ENCODE results near the gene ITGB1BP2.
"Not testable (repeated sequence)": the region's sequence is repeated elsewhere in the genome, so short reads cannot be mapped to it uniquely, and the experiment has no call there.

Gene ITGB1BP2

GRCh38 chrX:71302461-71303213 lies 1.1 kb downstream of the ITGB1BP2 start:
- no peak for DNase-seq (ENCODE audit: low read depth in 2 of 2)

- no peak for DNase-seq (ENCODE audit: low read depth in 2 of 2)
Measured at GRCh38 chrX:71304561-71304960, 3.0 kb downstream of the ITGB1BP2 start.

- DNase-seq (ENCODE audit: low read depth in 2 of 2): no peak
Measured at GRCh38 chrX:71315917-71316316, 14.4 kb downstream of the ITGB1BP2 start.

- not testable (repeated sequence) for DNase-seq (ENCODE audit: low read depth in 2 of 2)
Measured at GRCh38 chrX:71316959-71317358, 15.4 kb downstream of the ITGB1BP2 start.

GRCh38 chrX:71320126-71320525 lies 18.6 kb downstream of the ITGB1BP2 start:
- DNase-seq (ENCODE audit: low read depth in 2 of 2): no peak

- no peak for DNase-seq (ENCODE audit: low read depth in 2 of 2)
Measured at GRCh38 chrX:71321731-71322130, 20.2 kb downstream of the ITGB1BP2 start.

GRCh38 chrX:71324452-71324851 lies 22.9 kb downstream of the ITGB1BP2 start:
- DNase-seq (ENCODE audit: low read depth in 2 of 2): not testable (repeated sequence)

GRCh38 chrX:71326394-71326793 lies 24.8 kb downstream of the ITGB1BP2 start:
- DNase-seq (ENCODE audit: low read depth in 2 of 2): no peak

GRCh38 chrX:71349151-71349665 lies 47.7 kb downstream of the ITGB1BP2 start:
- not testable (repeated sequence) for DNase-seq (ENCODE audit: low read depth in 2 of 2)

GRCh38 chrX:71349867-71350266 lies 48.3 kb downstream of the ITGB1BP2 start:
- DNase-seq (ENCODE audit: low read depth in 2 of 2): not testable (repeated sequence)

- not testable (repeated sequence) for DNase-seq (ENCODE audit: low read depth in 2 of 2)
Measured at GRCh38 chrX:71352439-71352838, 50.9 kb downstream of the ITGB1BP2 start.

All from stimulated activated CD8-positive, alpha-beta memory T cell treated with anti-CD3 and anti-CD28 coated beads, Interleukin-7, amount 100 ng/mL, for 4 hours (primary cell).